H9 (cell line): Measurements from ENCODE around the gene GNE. TPM values are rescaled to one million over a fixed set of nuclear protein-coding genes. Genes with fewer than 3 reads are reported as not detected.

Source experiments
- DNase-seq: peaks from one replicate; pipeline ENCODE4 v3.0.0-alpha.2; 2017
- H2AFZ ChIP-seq: one replicate; pipeline ENCODE4 v1.6.1; 2013; ENCODE audit warnings: mild to moderate bottlenecking, low read length, control low read depth, moderate library complexity
- H2AK5ac ChIP-seq: 2 replicates; pipeline ENCODE4 v1.6.1; 2013; ENCODE audit warnings: low read length, control low read depth, mixed read lengths; ENCODE audit not compliant: insufficient read length
- H2BK120ac ChIP-seq: one replicate; pipeline ENCODE4 v1.6.1; 2013; ENCODE audit warnings: low read depth, mild to moderate bottlenecking, low read length, control low read depth, inconsistent platforms; ENCODE audit not compliant: poor library complexity, severe bottlenecking
- H2BK12ac ChIP-seq: 2 replicates; pipeline ENCODE4 v1.6.1; 2013; ENCODE audit warnings: low read length, control low read depth, mixed read lengths, low read depth; ENCODE audit not compliant: insufficient read length
- H2BK15ac ChIP-seq: 2 replicates; pipeline ENCODE4 v1.6.1; 2013; ENCODE audit warnings: low read depth, low read length, control low read depth
- H2BK20ac ChIP-seq: one replicate; pipeline ENCODE4 v1.6.1; 2013; ENCODE audit warnings: low read depth, mild to moderate bottlenecking, low read length, control low read depth, inconsistent platforms; ENCODE audit not compliant: poor library complexity, severe bottlenecking
- H2BK5ac ChIP-seq: 2 replicates; pipeline ENCODE4 v1.6.1; 2013; ENCODE audit warnings: low read length, control low read depth, mixed read lengths; ENCODE audit not compliant: insufficient read length
- H3K14ac ChIP-seq: 2 replicates; pipeline ENCODE4 v1.6.1; 2013; ENCODE audit warnings: low read length, control low read depth; ENCODE audit not compliant: insufficient read depth
- H3K18ac ChIP-seq: 2 replicates; pipeline ENCODE4 v1.6.1; 2013; ENCODE audit warnings: low read depth, mild to moderate bottlenecking, mixed read lengths, low read length, control low read depth; ENCODE audit not compliant: insufficient read length
- H3K23ac ChIP-seq: 2 replicates; pipeline ENCODE4 v1.6.1; 2013; ENCODE audit warnings: low read length, control low read depth, mixed read lengths, low read depth; ENCODE audit not compliant: insufficient read length
- H3K23me2 ChIP-seq: 2 replicates; pipeline ENCODE4 v1.6.1; 2013; ENCODE audit warnings: low read depth, mild to moderate bottlenecking, mixed read lengths, low read length, control low read depth; ENCODE audit not compliant: insufficient read length, poor library complexity, severe bottlenecking
- H3K27ac ChIP-seq: 2 replicates; pipeline ENCODE4 v1.5.1; 2013; ENCODE audit warnings: low read length, control low read depth, mixed read lengths, low read depth; ENCODE audit not compliant: insufficient read length
- H3K27me3 ChIP-seq: 2 replicates; pipeline ENCODE4 v1.6.1; 2013; ENCODE audit warnings: low read length, control low read depth, inconsistent platforms; ENCODE audit not compliant: insufficient read depth
- H3K4ac ChIP-seq: 2 replicates; pipeline ENCODE4 v1.6.1; 2013; ENCODE audit warnings: low read depth, mild to moderate bottlenecking, control low read depth, inconsistent platforms, low read length, moderate library complexity
- H3K4me1 ChIP-seq: 2 replicates; pipeline ENCODE4 v1.6.1; 2013; ENCODE audit warnings: low read length, control low read depth, inconsistent platforms; ENCODE audit not compliant: insufficient read depth
- H3K4me2 ChIP-seq: 2 replicates; pipeline ENCODE4 v1.6.1; 2013; ENCODE audit warnings: low read length, control low read depth, mixed read lengths; ENCODE audit not compliant: insufficient read length, insufficient read depth
- H3K56ac ChIP-seq: 2 replicates; pipeline ENCODE4 v1.6.1; 2013; ENCODE audit warnings: low read depth, mild to moderate bottlenecking, mixed read lengths, low read length, control low read depth; ENCODE audit not compliant: insufficient read length
- H3K79me1 ChIP-seq: 2 replicates; pipeline ENCODE4 v1.6.1; 2013; ENCODE audit warnings: low read depth, mild to moderate bottlenecking, moderate library complexity, low read length, control low read depth, inconsistent platforms; ENCODE audit not compliant: insufficient read depth, poor library complexity, severe bottlenecking
- H3K79me2 ChIP-seq: 2 replicates; pipeline ENCODE4 v1.6.1; 2013; ENCODE audit warnings: low read length, control low read depth, inconsistent platforms; ENCODE audit not compliant: insufficient read depth
- H3K9ac ChIP-seq: 2 replicates; pipeline ENCODE4 v1.6.1; 2013; ENCODE audit warnings: low read length, control low read depth, mixed read lengths; ENCODE audit not compliant: insufficient read length; ENCODE audit errors: extremely low read depth
- H3K9me3 ChIP-seq: one replicate; pipeline ENCODE4 v1.6.1; 2013; ENCODE audit warnings: low read depth, low read length, inconsistent platforms; ENCODE audit not compliant: control insufficient read depth
- H3T11ph ChIP-seq: one replicate; pipeline ENCODE4 v1.6.1; 2013; ENCODE audit warnings: mild to moderate bottlenecking, low read length, control low read depth, inconsistent platforms
- H4K20me1 ChIP-seq: one replicate; pipeline ENCODE4 v1.6.1; 2013; ENCODE audit not compliant: control insufficient read depth, insufficient read length, insufficient read depth
- H4K5ac ChIP-seq: 2 replicates; pipeline ENCODE4 v1.6.1; 2013; ENCODE audit warnings: low read depth, mild to moderate bottlenecking, mixed read lengths, low read length, control low read depth; ENCODE audit not compliant: insufficient read length
- H4K8ac ChIP-seq: replicated peaks from 2 replicates; pipeline ENCODE4 v1.6.1; 2013; ENCODE audit warnings: low read length, control low read depth, mixed read lengths, low read depth; ENCODE audit not compliant: insufficient read length
- H4K91ac ChIP-seq: 2 replicates; pipeline ENCODE4 v1.6.1; 2013; ENCODE audit warnings: low read depth, mild to moderate bottlenecking, moderate library complexity, mixed read lengths, low read length, control low read depth; ENCODE audit not compliant: insufficient read length
- H3K27ac Mint-ChIP-seq, 3 experiments: 2 replicates in 2 of 3; 3 replicates in 1 of 3; pipeline ENCODE4 v1.8.0; 2020 to 2021; ENCODE audit warnings: mixed read lengths in 3 of 3, mild to moderate bottlenecking in 1 of 3, moderate library complexity in 1 of 3
- H3K27me3 Mint-ChIP-seq: 2 replicates; pipeline ENCODE4 v1.8.0; 2021; ENCODE audit warnings: low read depth, mild to moderate bottlenecking, moderate library complexity, mixed read lengths
- H3K36me3 Mint-ChIP-seq, 3 experiments: 2 replicates in 2 of 3; 3 replicates in 1 of 3; pipeline ENCODE4 v1.8.0; 2020 to 2021; ENCODE audit warnings: low read depth in 3 of 3, mixed read lengths in 3 of 3; ENCODE audit not compliant: insufficient read depth in 1 of 3
- H3K4me1 Mint-ChIP-seq, 2 experiments: 2 replicates each; pipeline ENCODE4 v1.8.0; 2020; ENCODE audit warnings: mixed read lengths in 2 of 2
- H3K4me3 Mint-ChIP-seq, 2 experiments: 2 replicates in 1 of 2; 3 replicates in 1 of 2; pipeline ENCODE4 v1.8.0; 2020 to 2021; ENCODE audit warnings: mild to moderate bottlenecking in 2 of 2, mixed read lengths in 2 of 2, moderate library complexity in 1 of 2
- H3K9me3 Mint-ChIP-seq, 2 experiments: 2 replicates in 1 of 2; 3 replicates in 1 of 2; pipeline ENCODE4 v1.8.0; 2020; ENCODE audit warnings: mild to moderate bottlenecking in 2 of 2, mixed read lengths in 2 of 2, moderate library complexity in 1 of 2
- WGBS: extraction: QIAGEN DNeasy Blood & Tissue Kit; methylation state at CpG from one replicate; pipeline ENCODE4 v1.1.7; 2013; ENCODE audit warnings: missing lambda C conversion rate, low lambda C conversion rate, mixed read lengths; ENCODE audit not compliant: insufficient read length; ENCODE audit errors: extremely low coverage; 5-methylcytosine and 5-hydroxymethylcytosine counted together
- total RNA-seq: library from RNA; stranded (reverse); gene quantifications from 2 replicates; pipeline ENCODE4 v1.2.1, GENCODE V29; 2021
- TF ChIP-seq, protein P1 (sequence below): fragments of 200-600 bp; sonication (generic); conservative IDR thresholded peaks from 3 replicates; pipeline ENCODE4 v1.8.0; 2021; ENCODE audit warnings: antibody characterized with exemption, mild to moderate bottlenecking

The GNE gene
- total RNA-seq, 1 experiment from 2014 or later = 6.3 TPM

DNA sequence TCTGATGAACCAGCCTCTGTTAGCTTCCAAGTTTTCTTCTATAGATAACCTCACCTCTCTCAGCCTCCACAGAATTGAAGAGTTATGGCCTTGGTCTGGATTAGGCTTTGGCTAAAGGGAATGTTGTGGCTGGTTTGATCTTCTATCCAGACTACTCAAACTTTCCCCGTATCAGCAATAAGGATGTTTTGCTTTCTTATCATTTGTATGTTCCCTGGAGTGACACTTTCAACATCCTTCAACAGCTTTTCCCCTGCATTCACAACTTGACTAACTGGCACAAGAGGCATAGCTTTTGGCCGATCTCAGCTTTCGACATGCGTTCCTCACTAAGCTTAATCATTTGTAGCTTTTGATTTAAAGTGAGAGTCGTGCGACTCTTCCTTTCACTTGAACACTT, 28.1 kb upstream of the GNE start:
- no peak overlapping the region for H4K8ac ChIP-seq
- H2BK15ac ChIP-seq = no peak overlapping the region
- H3K4me1 ChIP-seq = no peaks in the 10 kb centered on the region
- H2BK12ac ChIP-seq = no peak overlapping the region
- H3T11ph ChIP-seq = no peak overlapping the region
- H3K36me3 Mint-ChIP-seq = no peaks in the 10 kb centered on the region
- H3K23ac ChIP-seq = no peak overlapping the region
- H2BK120ac ChIP-seq = no peak overlapping the region
- H4K20me1 ChIP-seq = no peaks in the 10 kb centered on the region
- no peak for DNase-seq
- TF ChIP-seq, protein P1, sequence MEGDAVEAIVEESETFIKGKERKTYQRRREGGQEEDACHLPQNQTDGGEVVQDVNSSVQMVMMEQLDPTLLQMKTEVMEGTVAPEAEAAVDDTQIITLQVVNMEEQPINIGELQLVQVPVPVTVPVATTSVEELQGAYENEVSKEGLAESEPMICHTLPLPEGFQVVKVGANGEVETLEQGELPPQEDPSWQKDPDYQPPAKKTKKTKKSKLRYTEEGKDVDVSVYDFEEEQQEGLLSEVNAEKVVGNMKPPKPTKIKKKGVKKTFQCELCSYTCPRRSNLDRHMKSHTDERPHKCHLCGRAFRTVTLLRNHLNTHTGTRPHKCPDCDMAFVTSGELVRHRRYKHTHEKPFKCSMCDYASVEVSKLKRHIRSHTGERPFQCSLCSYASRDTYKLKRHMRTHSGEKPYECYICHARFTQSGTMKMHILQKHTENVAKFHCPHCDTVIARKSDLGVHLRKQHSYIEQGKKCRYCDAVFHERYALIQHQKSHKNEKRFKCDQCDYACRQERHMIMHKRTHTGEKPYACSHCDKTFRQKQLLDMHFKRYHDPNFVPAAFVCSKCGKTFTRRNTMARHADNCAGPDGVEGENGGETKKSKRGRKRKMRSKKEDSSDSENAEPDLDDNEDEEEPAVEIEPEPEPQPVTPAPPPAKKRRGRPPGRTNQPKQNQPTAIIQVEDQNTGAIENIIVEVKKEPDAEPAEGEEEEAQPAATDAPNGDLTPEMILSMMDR = no peak
- no peak overlapping the region for H3K14ac ChIP-seq
- H4K91ac ChIP-seq = no peak overlapping the region
- no peak overlapping the region for H2BK20ac ChIP-seq
- H3K27ac Mint-ChIP-seq = no peak overlapping the region
- H2AK5ac ChIP-seq = no peak overlapping the region
- no peak overlapping the region for H3K18ac ChIP-seq
- H3K9me3 Mint-ChIP-seq = no peaks in the 10 kb centered on the region
- H4K5ac ChIP-seq = no peak overlapping the region
- H3K4ac ChIP-seq = no peak overlapping the region
- H3K27me3 ChIP-seq = no peaks in the 10 kb centered on the region
- no peaks in the 10 kb centered on the region for H3K79me1 ChIP-seq
- no peaks in the 10 kb centered on the region for H3K4me1 Mint-ChIP-seq
- no peak overlapping the region for H3K27ac ChIP-seq
- no CpG with 5 or more reads among the region's 6 CpGs for WGBS
- H3K4me2 ChIP-seq = no peak overlapping the region
- H2AFZ ChIP-seq = no peak overlapping the region
- no peaks in the 10 kb centered on the region for H3K27me3 Mint-ChIP-seq
- H3K23me2 ChIP-seq = no peaks in the 10 kb centered on the region
- no peaks in the 10 kb centered on the region for H3K79me2 ChIP-seq
- H3K4me3 Mint-ChIP-seq = no peak overlapping the region
- no peak overlapping the region for H2BK5ac ChIP-seq
- H3K9ac ChIP-seq = no peak overlapping the region
- H3K56ac ChIP-seq = no peak overlapping the region
- no peaks in the 10 kb centered on the region for H3K9me3 ChIP-seq
